H1 (cell line): ENCODE results near the gene COL8A1. TPM values are rescaled to one million over a fixed set of nuclear protein-coding genes. Genes with fewer than 3 reads are reported as not detected.

Source experiments
- CTCF ChIA-PET: fragments of 300-600 bp; sonication (Branson Sonifier 250); formaldehyde crosslinking; loops from one replicate; lab custom pipeline; 2021; ENCODE audit not compliant: partially characterized antibody; lab: Charles Lee
- POLR2A ChIA-PET: fragments of 300-600 bp; sonication (Branson Sonifier 250); formaldehyde crosslinking; loops from one replicate; lab custom pipeline; 2021; ENCODE audit warnings: inconsistent platforms; ENCODE audit not compliant: partially characterized antibody; lab: Charles Lee
- DNase-seq, 2 experiments: peaks; one replicate each; pipeline versions ENCODE4 v3.0.0 to v3.0.0-alpha.2; 2010 to 2022; ENCODE audit warnings: low spot score in 2 of 2, low read depth in 1 of 2, mixed read lengths in 1 of 2
- FAIRE-seq: peaks from 2 replicates; lab custom pipeline; 2011; peaks lifted over from hg19 to GRCh38; lab: Jason Lieb, UNC
- H2AFZ ChIP-seq: 2 replicates; pipeline ENCODE4 v1.8.1; 2012; ENCODE audit warnings: low read length, inconsistent platforms
- H2AK5ac ChIP-seq: 2 replicates; pipeline ENCODE4 v1.6.1; 2013; ENCODE audit warnings: low read depth, low read length
- H2BK120ac ChIP-seq: replicated peaks from 2 replicates; pipeline ENCODE3; 2013; ENCODE audit warnings: low read depth, low read length, inconsistent platforms
- H2BK12ac ChIP-seq: 2 replicates; pipeline ENCODE4 v1.6.1; 2013; ENCODE audit warnings: low read depth, low read length
- H2BK15ac ChIP-seq: 2 replicates; pipeline ENCODE4 v1.6.1; 2013; ENCODE audit warnings: low read length
- H2BK20ac ChIP-seq: 2 replicates; pipeline ENCODE4 v1.6.1; 2013; ENCODE audit warnings: low read length
- H2BK5ac ChIP-seq: 2 replicates; pipeline ENCODE4 v1.6.1; 2013; ENCODE audit warnings: low read depth, low read length
- H3K14ac ChIP-seq: 2 replicates; pipeline ENCODE4 v1.6.1; 2013; ENCODE audit warnings: inconsistent platforms; ENCODE audit not compliant: insufficient read length
- H3K18ac ChIP-seq: 2 replicates; pipeline ENCODE4 v1.6.1; 2013; ENCODE audit warnings: low read length; ENCODE audit errors: extremely low read depth
- H3K23ac ChIP-seq: 2 replicates; pipeline ENCODE4 v1.6.1; 2013; ENCODE audit warnings: inconsistent platforms; ENCODE audit not compliant: insufficient read length
- H3K23me2 ChIP-seq: 2 replicates; pipeline ENCODE4 v1.6.1; 2013; ENCODE audit warnings: low read depth, low read length
- H3K27ac ChIP-seq: 2 replicates; pipeline ENCODE4 v1.6.1; 2011; ENCODE audit warnings: low read depth, low read length, inconsistent platforms
- H3K27me3 ChIP-seq, 4 experiments: replicated peaks in 1 of 4; 1 replicate in 1 of 4; 2 replicates in 3 of 4; pipeline versions ENCODE4 v1.6.1 to v1.8.1; 2011 to 2013; ENCODE audit warnings: low read length in 3 of 4, mild to moderate bottlenecking in 3 of 4, inconsistent platforms in 2 of 4, mixed read lengths in 2 of 4, moderate library complexity in 1 of 4; ENCODE audit not compliant: control insufficient read depth in 3 of 4, insufficient read depth in 3 of 4; ENCODE audit errors: extremely low read depth in 1 of 4
- H3K36me3 ChIP-seq, 4 experiments: 2 replicates each; pipeline versions ENCODE4 v1.6.1 to v1.8.1; 2011 to 2013; ENCODE audit warnings: mild to moderate bottlenecking in 4 of 4, low read length in 3 of 4, moderate library complexity in 2 of 4, control low read depth in 1 of 4, inconsistent platforms in 1 of 4; ENCODE audit not compliant: insufficient read depth in 4 of 4, control insufficient read depth in 2 of 4
- H3K4ac ChIP-seq: replicated peaks from 2 replicates; pipeline ENCODE3; 2013; ENCODE audit warnings: low read length, low read depth, mixed read lengths, inconsistent platforms; ENCODE audit not compliant: insufficient read length
- H3K4me1 ChIP-seq, 4 experiments: replicated peaks in 1 of 4; 1 replicate in 1 of 4; 2 replicates in 3 of 4; pipeline versions ENCODE4 v1.6.1 to v1.8.1; 2011 to 2013; ENCODE audit warnings: low read length in 3 of 4, inconsistent platforms in 2 of 4, mixed read lengths in 1 of 4; ENCODE audit not compliant: insufficient read depth in 4 of 4, control insufficient read depth in 3 of 4
- H3K4me2 ChIP-seq, 2 experiments: 2 replicates each; pipeline versions ENCODE4 v1.6.1 to v1.8.1; 2011 to 2013; ENCODE audit warnings: low read depth in 2 of 2, low read length in 2 of 2, control low read depth in 1 of 2, inconsistent platforms in 1 of 2, mild to moderate bottlenecking in 1 of 2; ENCODE audit not compliant: insufficient read depth in 1 of 2
- H3K4me3 ChIP-seq, 4 experiments: fragments of 200-600, 300-600 bp in 1 of 4; sonication (generic), shearing (Covaris generic), sonication (Bioruptor Twin) in 1 of 4; 2 replicates each; pipeline versions ENCODE4 v1.5.1 to v1.8.1; 2011 to 2016; ENCODE audit warnings: low read length in 4 of 4, low read depth in 3 of 4, control low read depth in 2 of 4, inconsistent platforms in 2 of 4, mild to moderate bottlenecking in 2 of 4, mixed read lengths in 1 of 4, moderate library complexity in 1 of 4; ENCODE audit not compliant: insufficient read depth in 2 of 4; ENCODE audit errors: extremely low read depth in 1 of 4
- H3K56ac ChIP-seq: replicated peaks from 2 replicates; pipeline ENCODE3; 2013; ENCODE audit warnings: low read depth, mild to moderate bottlenecking, mixed read lengths, low read length, inconsistent platforms; ENCODE audit not compliant: insufficient read length
- H3K79me1 ChIP-seq: 2 replicates; pipeline ENCODE4 v1.6.1; 2013; ENCODE audit warnings: low read depth, low read length, control low read depth
- H3K79me2 ChIP-seq, 2 experiments: 2 replicates each; pipeline versions ENCODE4 v1.6.1 to v1.8.1; 2012 to 2013; ENCODE audit warnings: low read length in 2 of 2, mild to moderate bottlenecking in 2 of 2, inconsistent platforms in 1 of 2; ENCODE audit not compliant: insufficient read depth in 2 of 2, control insufficient read depth in 1 of 2
- H3K9ac ChIP-seq, 4 experiments: replicated peaks in 1 of 4; 1 replicate in 1 of 4; 2 replicates in 3 of 4; pipeline versions ENCODE4 v1.6.1 to v1.8.1; 2011 to 2013; ENCODE audit warnings: low read depth in 3 of 4, low read length in 3 of 4, control low read depth in 2 of 4, mild to moderate bottlenecking in 2 of 4, moderate library complexity in 2 of 4, inconsistent platforms in 1 of 4; ENCODE audit errors: extremely low read depth in 1 of 4
- H3K9me3 ChIP-seq, 2 experiments: 2 replicates each; pipeline versions ENCODE4 v1.6.1 to v1.8.1; 2012 to 2013; ENCODE audit warnings: mild to moderate bottlenecking in 2 of 2, moderate library complexity in 2 of 2, control low read depth in 1 of 2, inconsistent platforms in 1 of 2, low read depth in 1 of 2, low read length in 1 of 2, mixed read lengths in 1 of 2; ENCODE audit not compliant: insufficient read depth in 2 of 2
- H4K20me1 ChIP-seq, 2 experiments: replicated peaks in 1 of 2; 2 replicates each; pipeline versions ENCODE3 to v1.8.1; 2011 to 2013; ENCODE audit warnings: inconsistent platforms in 2 of 2, low read length in 2 of 2, mild to moderate bottlenecking in 1 of 2; ENCODE audit not compliant: insufficient read depth in 2 of 2, control insufficient read depth in 1 of 2
- H4K5ac ChIP-seq: 2 replicates; pipeline ENCODE4 v1.6.1; 2013; ENCODE audit warnings: low read length, low read depth, mixed read lengths, inconsistent platforms; ENCODE audit not compliant: insufficient read length
- H4K8ac ChIP-seq: 2 replicates; pipeline ENCODE4 v1.8.0; 2013; ENCODE audit warnings: mild to moderate bottlenecking, moderate library complexity, low read length, inconsistent platforms; ENCODE audit not compliant: insufficient read depth; ENCODE audit errors: extremely low read depth
- H4K91ac ChIP-seq: replicated peaks from 2 replicates; pipeline ENCODE3; 2013; ENCODE audit warnings: low read length, mixed read lengths, inconsistent platforms; ENCODE audit not compliant: insufficient read length
- KDM4A ChIP-seq: IDR thresholded peaks from one replicate; pipeline ENCODE4 v1.7.1; 2012; ENCODE audit warnings: low read depth, mild to moderate bottlenecking, moderate library complexity, low read length, inconsistent platforms; ENCODE audit not compliant: severe bottlenecking
- MAX ChIP-seq: IDR thresholded peaks from 2 replicates; pipeline ENCODE4 v1.6.1; 2012; ENCODE audit warnings: inconsistent platforms
- POLR2A ChIP-seq, 2 experiments: IDR thresholded peaks; 1 replicate in 1 of 2; 2 replicates in 1 of 2; pipeline ENCODE4 v1.6.1; 2011; ENCODE audit warnings: low read depth in 2 of 2, low read length in 2 of 2, mild to moderate bottlenecking in 2 of 2; ENCODE audit errors: control extremely low read depth in 1 of 2
- POU5F1 ChIP-seq: IDR thresholded peaks from 2 replicates; pipeline ENCODE4 v1.6.1; 2011; ENCODE audit warnings: low read depth, mild to moderate bottlenecking, low read length, moderate library complexity
- USF2 ChIP-seq: IDR thresholded peaks from 2 replicates; pipeline ENCODE4 v1.6.1; 2011; ENCODE audit warnings: low read length, improper control_type of control experiment
- YY1 ChIP-seq: IDR thresholded peaks from 2 replicates; pipeline ENCODE4 v1.6.1; 2011; ENCODE audit warnings: low read depth, mild to moderate bottlenecking, low read length
- ZNF274 ChIP-seq: IDR thresholded peaks from 2 replicates; pipeline ENCODE4 v1.7.0; 2012; ENCODE audit warnings: low read length, borderline replicate concordance; ENCODE audit errors: extremely low read depth
- WGBS, 2 experiments: shearing (Covaris generic) in 1 of 2; methylation state at CpG; one replicate each; pipeline versions ENCODE4 v1.1.6 to v1.1.7; 2013 to 2015; ENCODE audit warnings: low lambda C conversion rate in 2 of 2, mixed read lengths in 2 of 2, inconsistent platforms in 1 of 2, low coverage in 1 of 2, missing lambda C conversion rate in 1 of 2; ENCODE audit not compliant: insufficient replicate concordance in 2 of 2, insufficient coverage in 1 of 2, insufficient read length in 1 of 2; ENCODE audit errors: extremely low coverage in 1 of 2, missing lambda C conversion rate in 1 of 2; 5-methylcytosine and 5-hydroxymethylcytosine counted together
- polyA plus RNA-seq, 7 experiments: library from polyadenylated mRNA; depleted of rRNA in 3 of 7; stranded (reverse) in 5 of 7; unstranded in 2 of 7; fragments of >200 nt in 5 of 7; fragments of 200-250 nt in 2 of 7; gene quantifications; 1 replicate in 5 of 7; 2 replicates in 1 of 7; 4 replicates in 1 of 7; pipeline versions ENCODE4 v1.2.1 to v1.2.3, GENCODE V29; 2011 to 2013; ENCODE audit warnings: missing spikeins in 2 of 7, mixed read lengths in 2 of 7
- total RNA-seq: library from RNA; stranded (reverse); fragmentation: NEBNext Ultra II Directional; extraction: Animal tissue kit (Norgen Biotek cat#: 25700); gene quantifications from 2 replicates; pipeline ENCODE4 v1.2.1, GENCODE V29; 2021

COL8A1 gene
- total and polyA plus RNA-seq, 2 of the 8 experiments (the other 6 are each of a cell fraction or from before 2014, with no cell fraction given), result 0.21 to 1.2 TPM

- ChIA-PET CTCF (interaction anchor here (0.9 to 1.0 kb wide), 2 partner anchors 14 to 21 kb away, joined by 3 to 4 read pairs; no protein-coding TSS in a partner anchor), POLR2A (no interaction called here)
- H2AFZ ChIP-seq, result no peak overlapping the region
- no peak overlapping the region for H4K91ac ChIP-seq
- H2BK15ac ChIP-seq, result no peak overlapping the region
- H3K27me3 ChIP-seq, result no peaks in the 10 kb centered on the region
- no peak overlapping the region for H2AK5ac ChIP-seq
- no peaks in the 10 kb centered on the region for H4K20me1 ChIP-seq
- H3K79me1 ChIP-seq, result no peaks in the 10 kb centered on the region
- H3K27ac ChIP-seq, result no peak overlapping the region
- no peak overlapping the region for H3K4ac ChIP-seq
- no peaks in the 10 kb centered on the region for H3K79me2 ChIP-seq
- H3K4me3 ChIP-seq, result no peak overlapping the region
- TF ChIP-seq POLR2A (IDR thresholded peaks at IDR 0.05; ENCODE audit: control extremely low read depth in 1 of 2, low read depth in 2 of 2, low read length in 2 of 2) (no peak), KDM4A (no peak), USF2 (no peak), YY1 (no peak), ZNF274 (no peak), POU5F1 (no peak), MAX (no peak)
- H3K36me3 ChIP-seq, result no peaks in the 10 kb centered on the region
- no peak overlapping the region for H2BK20ac ChIP-seq
- 95% methylated on average over 1 of the region's 1 CpG; no CpG with 5 or more reads in 1 of the 2 experiments for WGBS, 2 experiments
- H2BK12ac ChIP-seq, result no peak overlapping the region
- no peak overlapping the region for H4K5ac ChIP-seq
- no peak overlapping the region for H3K14ac ChIP-seq
- H3K23ac ChIP-seq, result no peak overlapping the region
- no peak overlapping the region for H2BK120ac ChIP-seq
- H3K18ac ChIP-seq, result no peak overlapping the region
- FAIRE-seq (no peak), DNase-seq (no peak)
- no peak overlapping the region for H3K4me2 ChIP-seq
- no peak overlapping the region for H3K9ac ChIP-seq
- H4K8ac ChIP-seq, result no peak overlapping the region
- no peaks in the 10 kb centered on the region for H3K4me1 ChIP-seq
- no peak overlapping the region for H2BK5ac ChIP-seq
- H3K23me2 ChIP-seq, result no peaks in the 10 kb centered on the region
- no peaks in the 10 kb centered on the region for H3K9me3 ChIP-seq
- no peak overlapping the region for H3K56ac ChIP-seq
Observed at GRCh38 chr3:99768126-99768525, 129.7 kb downstream of the COL8A1 start.
